Astrocyte (in vitro differentiated cells and primary cell): ENCODE results near the gene SCAMP5.

ENCODE experiments used
- CTCF ChIP-seq: IDR thresholded peaks from 2 replicates; pipeline ENCODE4 v1.5.1; 2011; ENCODE audit warnings: low read depth, mild to moderate bottlenecking, inconsistent platforms, low read length, moderate library complexity; ENCODE audit not compliant: insufficient read depth
- EZH2 ChIP-seq: IDR thresholded peaks from 2 replicates; pipeline ENCODE4 v1.6.1; 2012; ENCODE audit warnings: mild to moderate bottlenecking, low read length, inconsistent platforms; ENCODE audit not compliant: insufficient read depth

- no peak for TF ChIP-seq CTCF
- no peak for TF ChIP-seq EZH2
These were observed 68.5 kb downstream of the SCAMP5 start for GRCh38 chr15:75063889-75064288.
